Parathyroid adenoma (tissue), 2 donors: ENCODE data around the gene DCLK1.

Experiments
- H2AFZ ChIP-seq: fragments of 300-600 bp; sonication (generic); one replicate; pipeline ENCODE4 v1.7.0; 2017; ENCODE audit warnings: antibody characterized with exemption, mild to moderate bottlenecking
- H3K27ac ChIP-seq: fragments of 300-600 bp; sonication (generic); one replicate; pipeline ENCODE4 v1.7.0; 2017
- H3K27me3 ChIP-seq: fragments of 300-600 bp; sonication (generic); one replicate; pipeline ENCODE4 v1.7.0; 2017; ENCODE audit warnings: low read length; ENCODE audit not compliant: control insufficient read depth, insufficient read depth
- H3K36me3 ChIP-seq: fragments of 300-600 bp; sonication (generic); one replicate; pipeline ENCODE4 v1.7.0; 2017; ENCODE audit warnings: low read length; ENCODE audit not compliant: control insufficient read depth, insufficient read depth
- H3K4me1 ChIP-seq: fragments of 300-600 bp; sonication (generic); one replicate; pipeline ENCODE4 v1.7.0; 2017; ENCODE audit warnings: control low read depth
- H3K4me2 ChIP-seq: fragments of 300-600 bp; sonication (generic); one replicate; pipeline ENCODE4 v1.7.0; 2017; ENCODE audit warnings: low read length
- H3K4me3 ChIP-seq: fragments of 300-600 bp; sonication (generic); one replicate; pipeline ENCODE4 v1.7.0; 2017; ENCODE audit warnings: low read depth, low read length
- H3K79me2 ChIP-seq: fragments of 300-600 bp; sonication (generic); one replicate; pipeline ENCODE4 v1.7.0; 2017; ENCODE audit warnings: control low read depth
- H3K9ac ChIP-seq: fragments of 300-600 bp; sonication (generic); one replicate; pipeline ENCODE4 v1.7.0; 2017; ENCODE audit warnings: mild to moderate bottlenecking
- H3K9me3 ChIP-seq: fragments of 300-600 bp; sonication (generic); one replicate; pipeline ENCODE4 v1.7.0; 2017; ENCODE audit warnings: low read length; ENCODE audit not compliant: control insufficient read depth
- CTCF ChIP-seq: fragments of 300-600 bp; sonication (generic); IDR thresholded peaks from one replicate; pipeline ENCODE4 v1.7.0; 2017; ENCODE audit warnings: antibody characterized with exemption, mild to moderate bottlenecking
- donor health status: primary hyperparathyroidism.

Gene DCLK1

GRCh38 chr13:36068566-36068965 is 62.6 kb downstream of the DCLK1 start:
- no peaks in the 10 kb centered on the region for H3K36me3 ChIP-seq
- no peaks in the 10 kb centered on the region for H3K27me3 ChIP-seq
- H2AFZ ChIP-seq, result no peak overlapping the region
- no peaks in the 10 kb centered on the region for H3K79me2 ChIP-seq
- no peak overlapping the region for H3K4me3 ChIP-seq
- peaks cover 11% of the 10 kb centered on the region for H3K4me1 ChIP-seq
- H3K4me2 ChIP-seq, result no peak overlapping the region
- TF ChIP-seq CTCF, result no peak
- no peak overlapping the region for H3K9ac ChIP-seq
- no peaks in the 10 kb centered on the region for H3K9me3 ChIP-seq
- H3K27ac ChIP-seq, result no peak overlapping the region

GRCh38 chr13:36067746-36068381 is 63.3 kb downstream of the DCLK1 start:
- Histone ChIP-seq H2AFZ (no peak overlapping the region), H3K79me2 (no peaks in the 10 kb centered on the region), H3K27me3 (no peaks in the 10 kb centered on the region), H3K4me2 (no peak overlapping the region), H3K36me3 (no peaks in the 10 kb centered on the region), H3K27ac (no peak overlapping the region), H3K4me1 (peaks cover 8% of the 10 kb centered on the region), H3K9ac (no peak overlapping the region), H3K4me3 (no peak overlapping the region), H3K9me3 (no peaks in the 10 kb centered on the region)
- TF ChIP-seq CTCF, result no peak

- no peak overlapping the region for H3K27ac ChIP-seq
- no peak overlapping the region for H3K4me3 ChIP-seq
- no peak for TF ChIP-seq CTCF
- no peaks in the 10 kb centered on the region for H3K4me1 ChIP-seq
- no peak overlapping the region for H3K4me2 ChIP-seq
- H2AFZ ChIP-seq, result no peak overlapping the region
- H3K9me3 ChIP-seq, result no peaks in the 10 kb centered on the region
- H3K36me3 ChIP-seq, result no peaks in the 10 kb centered on the region
- no peaks in the 10 kb centered on the region for H3K79me2 ChIP-seq
- H3K27me3 ChIP-seq, result no peaks in the 10 kb centered on the region
- no peak overlapping the region for H3K9ac ChIP-seq
Observed at GRCh38 chr13:36062249-36062648, 68.9 kb downstream of the DCLK1 start.

- no peaks in the 10 kb centered on the region for H3K79me2 ChIP-seq
- no peaks in the 10 kb centered on the region for H3K4me1 ChIP-seq
- H3K4me2 ChIP-seq, result no peak overlapping the region
- H2AFZ ChIP-seq, result no peak overlapping the region
- H3K27ac ChIP-seq, result no peak overlapping the region
- no peak for TF ChIP-seq CTCF
- H3K9ac ChIP-seq, result no peak overlapping the region
- no peak overlapping the region for H3K4me3 ChIP-seq
- H3K9me3 ChIP-seq, result no peaks in the 10 kb centered on the region
- H3K36me3 ChIP-seq, result no peaks in the 10 kb centered on the region
- no peaks in the 10 kb centered on the region for H3K27me3 ChIP-seq
Observed at GRCh38 chr13:36061621-36062020, 69.6 kb downstream of the DCLK1 start.

- H3K9ac ChIP-seq, result no peak overlapping the region
- no peak overlapping the region for H3K4me3 ChIP-seq
- H2AFZ ChIP-seq, result no peak overlapping the region
- no peak for TF ChIP-seq CTCF
- no peak overlapping the region for H3K4me2 ChIP-seq
- no peak overlapping the region for H3K27ac ChIP-seq
- H3K27me3 ChIP-seq, result no peaks in the 10 kb centered on the region
- H3K79me2 ChIP-seq, result no peaks in the 10 kb centered on the region
- no peaks in the 10 kb centered on the region for H3K36me3 ChIP-seq
- no peaks in the 10 kb centered on the region for H3K9me3 ChIP-seq
- no peaks in the 10 kb centered on the region for H3K4me1 ChIP-seq
Observed at GRCh38 chr13:36061054-36061453, 70.1 kb downstream of the DCLK1 start.
